PC-9 (cell line): ENCODE data around the gene RAB40B. TPM values are rescaled to one million over a fixed set of nuclear protein-coding genes. Genes with fewer than 3 reads are reported as not detected.

Experiments used
- BruUV-seq: library from RNA; stranded (reverse); fragments of 400-500 nt; replicated peaks from 2 replicates; lab custom pipeline; 2021; lab: Mats Ljungman, UMichigan
- CTCF ChIA-PET: fragments of 300-600 bp; sonication (Branson Sonifier 250); formaldehyde crosslinking; loops from one replicate; lab custom pipeline; 2022; ENCODE audit warnings: antibody characterized with exemption; lab: Charles Lee
- POLR2A ChIA-PET: fragments of 300-600 bp; sonication (Branson Sonifier 250); formaldehyde crosslinking; loops from one replicate; lab custom pipeline; 2022; ENCODE audit warnings: antibody characterized with exemption; ENCODE audit not compliant: unreplicated experiment; lab: Charles Lee
- DNase-seq, 2 experiments: peaks; one replicate each; pipeline versions ENCODE4 v3.0.0 to v3.0.0-alpha.2; 2015 to 2022; ENCODE audit warnings: mixed read lengths in 1 of 2
- H2AFZ ChIP-seq: fragments of 200-600 bp; sonication (generic); 2 replicates; pipeline ENCODE4 v1.8.1; 2017; ENCODE audit warnings: antibody characterized with exemption
- H3F3A ChIP-seq: fragments of 200-600 bp; sonication (generic); 2 replicates; pipeline ENCODE4 v1.8.1; 2017; ENCODE audit warnings: antibody characterized with exemption, mild to moderate bottlenecking, low read depth; ENCODE audit not compliant: insufficient read depth
- H3K27ac ChIP-seq: fragments of 200-600 bp; sonication (generic); 2 replicates; pipeline ENCODE4 v1.6.1; 2016; ENCODE audit warnings: mixed run types
- H3K27me3 ChIP-seq: fragments of 200-600 bp; sonication (generic); 2 replicates; pipeline ENCODE4 v1.6.1; 2016; ENCODE audit warnings: low read depth, mixed run types; ENCODE audit not compliant: insufficient read depth
- H3K36me3 ChIP-seq: fragments of 200-600 bp; sonication (generic); 2 replicates; pipeline ENCODE4 v1.6.1; 2016; ENCODE audit warnings: low read depth, mixed run types
- H3K4me1 ChIP-seq: fragments of 200-600 bp; sonication (generic); replicated peaks from 2 replicates; pipeline ENCODE4 v1.6.1; 2016; ENCODE audit warnings: mixed run types; ENCODE audit not compliant: insufficient read depth
- H3K4me2 ChIP-seq: fragments of 200-600 bp; sonication (generic); 2 replicates; pipeline ENCODE4 v1.6.1; 2017; ENCODE audit warnings: mixed run types
- H3K4me3 ChIP-seq: fragments of 200-600 bp; sonication (generic); 2 replicates; pipeline ENCODE4 v1.6.1; 2016; ENCODE audit warnings: mixed run types
- H3K79me2 ChIP-seq: fragments of 200-600 bp; sonication (generic); 2 replicates; pipeline ENCODE4 v1.6.1; 2017; ENCODE audit warnings: low read depth, mixed run types
- H3K9me2 ChIP-seq: fragments of 200-600 bp; sonication (generic); 2 replicates; pipeline ENCODE4 v1.8.1; 2017; ENCODE audit warnings: mild to moderate bottlenecking; ENCODE audit not compliant: insufficient read depth
- H3K9me3 ChIP-seq: fragments of 200-600 bp; sonication (generic); 2 replicates; pipeline ENCODE4 v1.8.1; 2016; ENCODE audit warnings: low read depth; ENCODE audit not compliant: insufficient read depth
- H4K20me1 ChIP-seq: fragments of 200-600 bp; sonication (generic); 2 replicates; pipeline ENCODE4 v1.8.1; 2017; ENCODE audit not compliant: insufficient read depth
- EZH2 ChIP-seq: fragments of 200-600 bp; sonication (generic); IDR thresholded peaks from 2 replicates; pipeline ENCODE4 v1.8.0; 2017; ENCODE audit warnings: antibody characterized with exemption, low read depth
- intact Hi-C: fragments of 100-400 bp; cut with micrococcal nuclease; formaldehyde crosslinking; loops from one replicate; pipeline ENCODE4 v1.10.0; 2022; ENCODE audit not compliant: unreplicated experiment
- total RNA-seq: library from RNA; stranded (reverse); gene quantifications from 2 replicates; pipeline ENCODE4 v1.2.3, GENCODE V29; 2021
- TF ChIP-seq, protein P1 (sequence below): fragments of 200-600 bp; sonication (generic); conservative IDR thresholded peaks from 2 replicates; pipeline ENCODE4 v1.6.1; 2017; ENCODE audit warnings: mixed run types, antibody characterized with exemption, mild to moderate bottlenecking, moderate library complexity

Gene RAB40B
- total RNA-seq, 1 experiment from 2014 or later = 7.9 TPM

- Histone ChIP-seq H3K27me3 (no peaks in the 10 kb centered on the region), H3K9me2 (no peaks in the 10 kb centered on the region), H3K36me3 (no peaks in the 10 kb centered on the region), H3K9me3 (no peaks in the 10 kb centered on the region), H3K4me2 (no peak overlapping the region), H4K20me1 (no peaks in the 10 kb centered on the region), H3K27ac (no peak overlapping the region), H3K4me1 (no peaks in the 10 kb centered on the region), H2AFZ (no peak overlapping the region), H3K4me3 (no peak overlapping the region), H3F3A (no peaks in the 10 kb centered on the region), H3K79me2 (no peaks in the 10 kb centered on the region)
- TSS peak; percentile 41 for BruUV-seq
- POLR2A ChIA-PET = no interaction called here
- intact Hi-C loops = no loop called here
- CTCF ChIA-PET = no interaction called here
- DNase-seq = no peak
- TF ChIP-seq EZH2 = no peak
- TF ChIP-seq, protein P1, sequence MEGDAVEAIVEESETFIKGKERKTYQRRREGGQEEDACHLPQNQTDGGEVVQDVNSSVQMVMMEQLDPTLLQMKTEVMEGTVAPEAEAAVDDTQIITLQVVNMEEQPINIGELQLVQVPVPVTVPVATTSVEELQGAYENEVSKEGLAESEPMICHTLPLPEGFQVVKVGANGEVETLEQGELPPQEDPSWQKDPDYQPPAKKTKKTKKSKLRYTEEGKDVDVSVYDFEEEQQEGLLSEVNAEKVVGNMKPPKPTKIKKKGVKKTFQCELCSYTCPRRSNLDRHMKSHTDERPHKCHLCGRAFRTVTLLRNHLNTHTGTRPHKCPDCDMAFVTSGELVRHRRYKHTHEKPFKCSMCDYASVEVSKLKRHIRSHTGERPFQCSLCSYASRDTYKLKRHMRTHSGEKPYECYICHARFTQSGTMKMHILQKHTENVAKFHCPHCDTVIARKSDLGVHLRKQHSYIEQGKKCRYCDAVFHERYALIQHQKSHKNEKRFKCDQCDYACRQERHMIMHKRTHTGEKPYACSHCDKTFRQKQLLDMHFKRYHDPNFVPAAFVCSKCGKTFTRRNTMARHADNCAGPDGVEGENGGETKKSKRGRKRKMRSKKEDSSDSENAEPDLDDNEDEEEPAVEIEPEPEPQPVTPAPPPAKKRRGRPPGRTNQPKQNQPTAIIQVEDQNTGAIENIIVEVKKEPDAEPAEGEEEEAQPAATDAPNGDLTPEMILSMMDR = no peak
Measured at GRCh38 chr17:82736511-82737185, 38.1 kb upstream of the RAB40B start.

GRCh38 chr17:82734987-82735866, 36.7 kb upstream of the RAB40B start, which contains the start of gene FN3K:
TSS of gene FN3K (plus strand) at chr17:82735615. CDS start at chr17:82735637, 22 bp downstream.
- peak within 1 kb of the TSS; percentile 73 for H3K4me2 ChIP-seq
- ChIA-PET POLR2A (interaction anchor here (0.5 to 0.6 kb wide), 2 partner anchors 27 to 141 kb away, joined by 3 to 9 read pairs; no protein-coding TSS in a partner anchor), CTCF (no interaction called here)
- no peaks in the 10 kb centered on the region for H3K4me1 ChIP-seq
- H3K79me2 ChIP-seq = no peaks in the 10 kb centered on the region
- intact Hi-C loops = no loop called here
- no peaks in the 10 kb centered on the region for H3K9me3 ChIP-seq
- H4K20me1 ChIP-seq = no peaks in the 10 kb centered on the region
- H3K36me3 ChIP-seq = no peaks in the 10 kb centered on the region
- no peak within 1 kb of the TSS for H3K27ac ChIP-seq
- BruUV-seq = no TSS peak
- H3K9me2 ChIP-seq = no peaks in the 10 kb centered on the region
- H3K27me3 ChIP-seq = no peaks in the 10 kb centered on the region
- H3K4me3 ChIP-seq = peak within 1 kb of the TSS; percentile 56; the same call in 1 of the 2 replicates
- peak in 1 of 2 experiments; percentile 52 for DNase-seq
- no peaks in the 10 kb centered on the region for H3F3A ChIP-seq
- no peak for TF ChIP-seq EZH2
- TF ChIP-seq, protein P1 = no peak
- H2AFZ ChIP-seq = peak within 1 kb of the TSS; percentile 60; the same call in 1 of the 2 replicates

DNA sequence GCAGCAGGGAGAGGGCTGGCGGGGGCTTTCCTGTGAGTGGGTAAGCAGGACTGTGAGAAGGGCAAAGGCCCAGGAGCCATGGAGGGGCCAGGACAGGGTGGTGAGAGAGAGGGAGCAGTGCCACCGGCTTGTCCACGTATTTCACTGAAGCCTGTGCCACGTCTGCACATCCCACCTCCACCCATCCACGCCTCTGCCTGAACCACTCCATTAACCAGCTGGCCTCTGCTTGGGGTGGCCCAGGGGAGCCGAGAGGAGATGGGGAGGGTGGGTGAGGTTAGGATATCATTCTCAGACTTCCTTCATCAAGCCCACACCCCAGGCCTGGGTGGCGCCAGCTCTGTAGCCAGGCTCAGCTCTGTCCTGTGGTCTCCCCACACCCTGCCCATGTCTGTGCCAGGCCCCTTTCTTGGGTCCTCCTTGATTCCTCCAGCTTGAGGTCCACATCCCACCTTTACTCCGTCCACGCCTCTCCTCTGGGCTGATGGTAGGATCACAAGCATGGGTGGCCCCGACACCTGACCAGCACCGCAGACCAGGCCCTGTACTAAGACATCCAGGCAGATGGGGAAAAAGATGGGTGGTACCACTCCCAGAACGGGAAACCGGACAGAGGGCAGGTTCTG, 33.7 kb upstream of the RAB40B start:
- no peaks in the 10 kb centered on the region for H4K20me1 ChIP-seq
- no peaks in the 10 kb centered on the region for H3K27me3 ChIP-seq
- H3K79me2 ChIP-seq = no peaks in the 10 kb centered on the region
- CTCF ChIA-PET = no interaction called here
- no peak overlapping the region for H3K4me2 ChIP-seq
- no peaks in the 10 kb centered on the region for H3K9me3 ChIP-seq
- H3K4me1 ChIP-seq = no peaks in the 10 kb centered on the region
- DNase-seq = no peak
- POLR2A ChIA-PET = interaction anchor here (0.6 kb wide), 1 partner anchor 24 kb away, joined by 9 read pairs; no protein-coding TSS in a partner anchor
- BruUV-seq = no TSS peak
- no peak overlapping the region for H3K4me3 ChIP-seq
- H2AFZ ChIP-seq = no peak overlapping the region
- no peak for TF ChIP-seq EZH2
- TF ChIP-seq, protein P1 = no peak
- intact Hi-C loops = no loop called here
- no peaks in the 10 kb centered on the region for H3F3A ChIP-seq
- no peaks in the 10 kb centered on the region for H3K36me3 ChIP-seq
- H3K9me2 ChIP-seq = no peaks in the 10 kb centered on the region
- H3K27ac ChIP-seq = no peak overlapping the region
